NCI-H524 treated with DMSO at 0.1 percent for 48 hours (cell line): ENCODE data around the gene DROSHA.
"Not testable (repeated sequence)": the region's sequence is repeated elsewhere in the genome, so short reads cannot be mapped to it uniquely, and the experiment has no call there.

Experiments
- DNase-seq: peaks from one replicate; lab custom pipeline; 2025; lab: John Stamatoyannopoulos, UW

The DROSHA gene

DNA sequence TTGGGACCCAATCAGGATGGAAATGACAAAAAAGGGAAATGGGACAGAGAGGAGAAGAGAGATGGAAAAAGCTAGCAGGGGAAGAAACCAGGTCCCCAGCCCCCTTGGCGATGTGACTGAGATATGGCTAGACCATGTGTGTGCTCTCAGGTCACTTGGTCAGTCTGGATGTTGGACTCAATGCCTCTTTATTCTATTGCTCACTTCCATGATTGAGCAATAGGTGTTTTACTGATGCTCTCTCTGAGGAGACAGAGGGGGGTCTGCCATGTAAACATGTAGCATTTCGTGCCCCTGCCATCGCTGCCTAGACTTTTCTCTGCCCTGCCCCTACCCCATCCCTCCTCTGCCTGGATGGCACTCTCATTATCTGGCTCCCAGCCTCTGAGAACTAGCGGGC lies 150.6 kb downstream of the DROSHA start:
- DNase-seq: no peak

DNA sequence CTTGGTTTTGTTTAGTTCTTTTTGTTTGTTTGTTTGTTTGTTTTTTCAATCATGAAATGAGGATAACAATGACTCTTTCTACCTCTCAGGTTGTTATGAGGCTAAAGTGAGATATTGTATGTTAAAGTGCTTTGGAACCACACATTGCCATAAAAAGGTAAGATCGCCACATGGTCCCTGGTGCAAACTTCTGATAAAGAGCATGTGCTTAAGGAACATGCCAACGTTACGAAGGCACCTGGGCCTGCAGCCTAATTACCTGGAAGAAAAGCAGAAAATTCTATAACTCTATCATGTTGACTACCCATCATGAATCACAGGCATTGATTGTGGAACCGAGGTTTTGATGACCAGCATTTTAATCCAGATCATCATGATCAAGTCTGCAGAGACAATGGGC lies 151.8 kb downstream of the DROSHA start:
- DNase-seq: no peak

DNA sequence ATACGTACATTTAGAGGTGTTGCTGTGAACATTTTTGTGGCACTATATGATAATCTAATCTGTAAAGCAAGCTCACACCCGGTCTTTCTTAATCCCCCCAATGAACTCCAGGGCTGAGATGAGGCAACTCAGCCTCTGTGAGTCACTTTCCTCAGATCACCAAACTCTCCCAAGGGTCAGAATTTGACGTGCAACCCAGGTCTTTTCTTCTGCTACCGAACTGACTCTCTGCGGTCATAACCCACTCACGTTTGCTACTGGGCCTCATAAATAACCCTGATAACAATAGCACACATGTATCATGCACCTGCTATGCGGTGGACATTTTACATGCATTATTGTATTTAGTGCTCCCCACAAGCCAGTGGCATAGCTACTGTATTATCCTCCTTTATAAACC lies 153.1 kb downstream of the DROSHA start:
- DNase-seq: no peak

- no peak for DNase-seq
Observed at GRCh38 chr5:31378136-31378535, 153.8 kb downstream of the DROSHA start.

GRCh38 chr5:31377274-31377946 lies 154.5 kb downstream of the DROSHA start:
- no peak for DNase-seq

- no peak for DNase-seq
Observed at GRCh38 chr5:31375999-31376720, 155.7 kb downstream of the DROSHA start.

GRCh38 chr5:31372124-31372523 lies 159.8 kb downstream of the DROSHA start:
- no peak for DNase-seq

DNA sequence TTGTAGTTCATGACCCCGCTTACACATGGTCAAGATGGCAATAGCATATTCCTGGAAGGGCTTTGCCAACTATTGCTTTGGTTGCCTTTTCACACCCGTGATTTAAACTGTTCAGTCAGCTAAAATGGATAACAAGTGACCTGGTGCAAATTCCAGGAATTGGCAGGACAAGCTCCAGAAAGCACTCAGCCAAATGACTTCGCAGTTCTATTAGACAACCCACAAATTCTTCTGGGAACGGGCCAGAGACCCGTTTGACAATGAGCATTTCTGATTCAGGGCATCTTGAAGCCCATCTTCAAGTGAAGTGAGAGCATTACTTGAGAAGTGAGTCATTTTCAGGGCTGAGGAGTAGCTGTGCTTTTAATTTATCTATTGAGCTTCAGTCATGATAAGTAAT lies 165.0 kb downstream of the DROSHA start:
- DNase-seq: no peak

GRCh38 chr5:31365776-31366175 lies 166.1 kb downstream of the DROSHA start:
- no peak for DNase-seq

DNA sequence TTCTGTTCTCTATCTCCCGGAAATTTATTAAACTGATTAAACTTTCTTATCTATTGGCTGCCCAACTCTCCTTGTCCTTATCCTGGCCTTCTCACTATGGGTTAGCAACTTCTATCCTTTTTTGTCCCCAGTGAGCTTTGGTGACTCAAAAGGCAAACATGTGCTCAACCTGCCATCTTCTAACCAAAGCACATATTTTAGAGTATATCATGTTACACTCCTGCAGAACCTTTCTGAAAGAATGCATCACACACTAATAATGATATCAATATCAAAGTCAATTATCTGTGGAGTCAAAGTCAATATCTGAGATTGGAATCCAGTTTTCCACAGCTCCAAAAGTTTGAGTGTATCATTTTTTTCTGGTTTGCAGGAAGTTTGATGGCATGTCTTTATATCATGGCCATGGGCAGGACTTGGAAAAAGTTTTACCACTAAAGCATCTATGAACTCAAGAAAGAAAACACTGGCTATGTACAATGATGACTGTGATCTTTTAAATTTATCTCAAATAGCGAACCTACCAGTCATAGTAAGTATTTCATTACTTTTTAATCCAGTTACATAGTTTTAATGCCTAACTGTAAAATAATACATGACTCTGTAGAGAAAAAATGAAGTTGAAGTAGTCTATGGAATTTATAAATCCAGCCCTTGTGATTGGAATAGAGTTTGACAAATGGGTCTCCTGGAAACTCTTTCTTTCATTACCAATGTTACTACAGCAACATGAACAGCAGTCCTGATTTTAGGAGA lies 166.8 kb downstream of the DROSHA start:
- no peak for DNase-seq

DNA sequence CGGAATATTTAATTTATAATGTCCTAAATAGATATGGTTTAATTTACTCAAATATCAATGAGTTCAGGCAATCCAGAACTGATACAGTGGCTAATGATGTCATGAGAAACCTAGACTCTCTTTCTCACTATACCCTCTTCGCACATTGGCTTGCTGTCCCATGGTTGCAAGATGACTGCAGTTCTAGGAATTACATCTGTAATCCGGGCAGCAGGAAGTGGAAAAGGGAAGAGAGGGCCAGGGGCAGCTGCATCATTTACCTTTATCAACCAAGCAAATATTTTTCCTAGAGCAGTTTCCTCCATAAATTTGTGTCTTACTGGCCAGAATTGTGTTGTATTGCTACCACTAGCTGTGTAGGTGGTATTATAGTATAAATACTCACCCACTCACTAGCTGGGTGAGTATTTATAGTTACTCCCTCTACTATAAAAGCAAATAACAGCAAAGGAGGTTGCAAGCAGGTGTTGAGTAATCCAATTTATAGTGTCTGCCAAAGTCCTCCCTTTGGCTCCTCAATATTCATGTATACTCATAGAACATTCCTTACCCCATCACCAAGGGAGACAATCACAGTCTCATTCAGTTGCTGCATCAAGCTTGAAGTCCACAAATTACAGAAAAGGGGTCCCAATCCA lies 168.8 kb downstream of the DROSHA start:
- no peak for DNase-seq

- no peak for DNase-seq
Observed at GRCh38 chr5:31362529-31362900, 169.4 kb downstream of the DROSHA start.

GRCh38 chr5:31361704-31362528 lies 170.0 kb downstream of the DROSHA start:
- DNase-seq: not testable (repeated sequence)

DNA sequence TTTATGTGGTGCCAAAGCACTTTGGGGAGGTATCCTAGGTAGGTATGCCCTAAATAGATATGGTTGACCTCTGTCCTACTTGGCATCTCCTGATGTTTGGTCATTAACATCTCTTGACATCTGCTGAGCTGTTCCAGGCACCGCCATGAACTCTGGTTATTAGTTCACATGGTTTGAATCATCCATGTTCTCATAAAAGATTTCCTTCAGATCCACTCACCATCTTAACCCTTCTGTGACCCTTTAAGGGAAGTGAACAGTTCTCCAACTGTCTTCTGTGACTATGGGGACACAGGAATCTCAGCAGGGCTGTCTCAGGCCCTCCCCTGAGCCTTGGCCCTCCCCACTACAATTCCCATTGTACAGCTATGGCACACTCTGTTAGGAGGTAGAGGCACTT lies 170.7 kb downstream of the DROSHA start:
- no peak for DNase-seq

DNA sequence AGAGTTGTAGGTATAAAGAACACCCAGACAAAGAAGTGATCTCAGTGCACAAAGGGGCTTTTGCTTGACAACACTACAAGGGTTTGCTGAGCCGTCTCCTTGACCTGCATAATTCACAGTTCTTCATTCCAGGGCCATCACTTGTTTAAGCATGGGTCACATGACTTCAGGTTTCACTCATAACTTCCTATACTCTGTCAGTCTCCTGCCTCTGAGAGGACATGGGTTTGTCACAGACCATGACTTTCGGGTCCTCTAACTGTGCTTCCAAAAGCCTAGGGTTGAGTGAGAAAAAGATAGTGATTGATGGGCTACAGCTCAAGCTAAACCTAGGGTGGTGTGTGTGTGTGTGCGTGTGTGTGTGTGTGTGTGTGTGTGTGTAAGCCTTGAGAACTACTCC lies 172.1 kb downstream of the DROSHA start:
- no peak for DNase-seq

GRCh38 chr5:31357038-31357437 lies 174.9 kb downstream of the DROSHA start:
- DNase-seq: no peak

DNA sequence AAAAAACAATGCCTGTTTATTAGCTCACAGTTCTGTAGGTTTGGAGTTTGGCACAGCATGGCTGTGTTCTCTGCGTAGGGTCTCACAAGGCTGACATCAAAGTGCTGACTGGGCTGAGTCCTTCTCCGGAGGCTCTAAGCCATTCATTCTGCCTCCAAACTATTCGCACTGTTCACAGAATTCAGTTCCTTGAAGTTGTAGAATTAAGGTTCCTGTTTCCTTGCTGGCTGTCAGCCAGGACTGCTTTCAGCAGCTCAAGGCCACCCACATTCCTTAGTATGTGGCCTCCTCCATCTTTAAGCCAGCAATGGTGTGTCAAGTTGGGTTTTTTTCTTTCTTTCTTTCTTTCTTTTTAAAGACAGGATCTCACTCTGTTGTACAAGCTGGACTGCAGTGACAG lies 176.6 kb downstream of the DROSHA start:
- DNase-seq: no peak
